Measurements from ENCODE around the gene WFIKKN2. TPM values are rescaled to one million over a fixed set of nuclear protein-coding genes. Genes with fewer than 3 reads are reported as not detected.

Gene WFIKKN2
- total RNA-seq, 1 donor from 2014 or later = 0.07 TPM

DNA sequence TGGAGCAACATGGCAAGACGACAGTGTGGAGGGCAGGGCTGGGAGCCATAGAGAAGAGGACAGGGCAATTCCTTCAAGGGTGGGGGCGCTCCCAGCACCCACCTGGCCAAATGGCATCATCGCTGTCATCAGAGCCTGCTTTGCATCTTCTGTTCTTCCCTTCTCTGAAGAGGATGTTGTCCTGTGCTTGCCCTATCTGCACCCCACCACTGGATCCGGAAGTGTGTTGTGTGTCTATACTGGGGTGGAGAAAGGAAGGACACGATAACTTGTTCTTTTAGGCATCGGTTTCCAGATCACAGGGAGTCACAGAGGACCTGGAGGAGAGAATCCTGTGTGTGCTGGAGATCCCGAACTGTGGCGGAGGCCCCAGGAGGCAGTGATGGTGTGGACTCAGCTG lies 42.4 kb upstream of the WFIKKN2 start:
- Histone ChIP-seq H4K20me1 (ENCODE audit: insufficient read depth, low read length) (no peaks in the 10 kb centered on the region), H3K9ac (ENCODE audit: low read length) (no peak overlapping the region), H3K9me3 (ENCODE audit: insufficient read depth, low read depth, low read length) (no peaks in the 10 kb centered on the region), H3K4me3 (ENCODE audit: insufficient read depth, low read depth, low read length) (no peak overlapping the region), H3K4me1 (ENCODE audit: insufficient read depth, low read length) (no peaks in the 10 kb centered on the region), H3K36me3 (ENCODE audit: insufficient read depth, low read length) (no peaks in the 10 kb centered on the region), H3K4me2 (ENCODE audit: low read length) (no peak overlapping the region), H3K79me2 (ENCODE audit: insufficient read depth, low read length) (no peaks in the 10 kb centered on the region), H3K27me3 (ENCODE audit: insufficient read depth, low read length) (no peaks in the 10 kb centered on the region), H2AFZ (ENCODE audit: low read depth, low read length) (no peak overlapping the region), H3K27ac (ENCODE audit: low read depth, low read length) (no peak overlapping the region)
- no peak for FAIRE-seq
- no peaks in the 10 kb centered on the region for H3K9me3 Mint-ChIP-seq (ENCODE audit: unreplicated experiment)
- H3K4me3 Mint-ChIP-seq (ENCODE audit: unreplicated experiment) = no peak overlapping the region
- no peak for TF ChIP-seq EZH2 (IDR thresholded peaks at IDR 0.05; ENCODE audit: insufficient read depth, low read length)
- TF ChIP-seq, protein P1, sequence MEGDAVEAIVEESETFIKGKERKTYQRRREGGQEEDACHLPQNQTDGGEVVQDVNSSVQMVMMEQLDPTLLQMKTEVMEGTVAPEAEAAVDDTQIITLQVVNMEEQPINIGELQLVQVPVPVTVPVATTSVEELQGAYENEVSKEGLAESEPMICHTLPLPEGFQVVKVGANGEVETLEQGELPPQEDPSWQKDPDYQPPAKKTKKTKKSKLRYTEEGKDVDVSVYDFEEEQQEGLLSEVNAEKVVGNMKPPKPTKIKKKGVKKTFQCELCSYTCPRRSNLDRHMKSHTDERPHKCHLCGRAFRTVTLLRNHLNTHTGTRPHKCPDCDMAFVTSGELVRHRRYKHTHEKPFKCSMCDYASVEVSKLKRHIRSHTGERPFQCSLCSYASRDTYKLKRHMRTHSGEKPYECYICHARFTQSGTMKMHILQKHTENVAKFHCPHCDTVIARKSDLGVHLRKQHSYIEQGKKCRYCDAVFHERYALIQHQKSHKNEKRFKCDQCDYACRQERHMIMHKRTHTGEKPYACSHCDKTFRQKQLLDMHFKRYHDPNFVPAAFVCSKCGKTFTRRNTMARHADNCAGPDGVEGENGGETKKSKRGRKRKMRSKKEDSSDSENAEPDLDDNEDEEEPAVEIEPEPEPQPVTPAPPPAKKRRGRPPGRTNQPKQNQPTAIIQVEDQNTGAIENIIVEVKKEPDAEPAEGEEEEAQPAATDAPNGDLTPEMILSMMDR (IDR thresholded peaks at IDR 0.05; ENCODE audit: insufficient read depth, low read depth, low read length) = no peak
- no peak for DNase-seq (ENCODE audit: low read depth)
- no peaks in the 10 kb centered on the region for H3K36me3 Mint-ChIP-seq (ENCODE audit: low read depth, unreplicated experiment)
- no peak overlapping the region for H3K27ac Mint-ChIP-seq (ENCODE audit: unreplicated experiment)
- H3K4me1 Mint-ChIP-seq (ENCODE audit: low read depth, unreplicated experiment) = peaks cover 16% of the 10 kb centered on the region
- peaks cover 2% of the 10 kb centered on the region for H3K27me3 Mint-ChIP-seq (ENCODE audit: low read depth, unreplicated experiment)

DNA sequence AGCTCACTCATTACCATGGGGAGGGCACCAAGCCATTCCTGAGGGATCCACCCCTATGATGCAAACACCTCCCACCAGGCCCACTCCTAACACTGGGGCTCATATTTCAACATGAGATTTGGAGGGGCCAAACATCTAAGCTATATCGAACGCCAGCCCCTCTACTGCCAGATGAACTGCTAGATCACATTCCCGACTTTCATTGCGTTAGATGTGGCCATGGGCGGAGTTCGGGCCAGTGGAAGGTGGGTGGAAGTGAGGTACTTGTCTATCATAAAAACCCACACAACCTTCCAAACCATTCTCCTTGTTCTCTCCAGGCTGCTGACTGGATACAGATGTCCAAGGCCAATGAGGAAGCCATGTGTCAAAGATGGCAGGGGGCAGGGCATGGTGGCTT lies 41.0 kb upstream of the WFIKKN2 start:
- Mint-ChIP-seq H3K4me3 (ENCODE audit: unreplicated experiment) (no peak overlapping the region), H3K9me3 (ENCODE audit: unreplicated experiment) (no peaks in the 10 kb centered on the region), H3K27me3 (ENCODE audit: low read depth, unreplicated experiment) (peaks cover 2% of the 10 kb centered on the region), H3K36me3 (ENCODE audit: low read depth, unreplicated experiment) (no peaks in the 10 kb centered on the region), H3K27ac (ENCODE audit: unreplicated experiment) (no peak overlapping the region), H3K4me1 (ENCODE audit: low read depth, unreplicated experiment) (peaks cover 15% of the 10 kb centered on the region)
- Histone ChIP-seq H3K9me3 (ENCODE audit: insufficient read depth, low read depth, low read length) (no peaks in the 10 kb centered on the region), H3K4me1 (ENCODE audit: insufficient read depth, low read length) (no peaks in the 10 kb centered on the region), H3K9ac (ENCODE audit: low read length) (no peak overlapping the region), H3K4me2 (ENCODE audit: low read length) (no peak overlapping the region), H4K20me1 (ENCODE audit: insufficient read depth, low read length) (no peaks in the 10 kb centered on the region), H3K4me3 (ENCODE audit: insufficient read depth, low read depth, low read length) (no peak overlapping the region), H3K79me2 (ENCODE audit: insufficient read depth, low read length) (no peaks in the 10 kb centered on the region), H3K27ac (ENCODE audit: low read depth, low read length) (no peak overlapping the region), H3K27me3 (ENCODE audit: insufficient read depth, low read length) (no peaks in the 10 kb centered on the region), H2AFZ (ENCODE audit: low read depth, low read length) (no peak overlapping the region), H3K36me3 (ENCODE audit: insufficient read depth, low read length) (no peaks in the 10 kb centered on the region)
- DNase-seq (ENCODE audit: low read depth) (no peak), FAIRE-seq (no peak)
- TF ChIP-seq EZH2 (IDR thresholded peaks at IDR 0.05; ENCODE audit: insufficient read depth, low read length) = no peak
- TF ChIP-seq, protein P1 (IDR thresholded peaks at IDR 0.05; ENCODE audit: insufficient read depth, low read depth, low read length) = no peak

DNA sequence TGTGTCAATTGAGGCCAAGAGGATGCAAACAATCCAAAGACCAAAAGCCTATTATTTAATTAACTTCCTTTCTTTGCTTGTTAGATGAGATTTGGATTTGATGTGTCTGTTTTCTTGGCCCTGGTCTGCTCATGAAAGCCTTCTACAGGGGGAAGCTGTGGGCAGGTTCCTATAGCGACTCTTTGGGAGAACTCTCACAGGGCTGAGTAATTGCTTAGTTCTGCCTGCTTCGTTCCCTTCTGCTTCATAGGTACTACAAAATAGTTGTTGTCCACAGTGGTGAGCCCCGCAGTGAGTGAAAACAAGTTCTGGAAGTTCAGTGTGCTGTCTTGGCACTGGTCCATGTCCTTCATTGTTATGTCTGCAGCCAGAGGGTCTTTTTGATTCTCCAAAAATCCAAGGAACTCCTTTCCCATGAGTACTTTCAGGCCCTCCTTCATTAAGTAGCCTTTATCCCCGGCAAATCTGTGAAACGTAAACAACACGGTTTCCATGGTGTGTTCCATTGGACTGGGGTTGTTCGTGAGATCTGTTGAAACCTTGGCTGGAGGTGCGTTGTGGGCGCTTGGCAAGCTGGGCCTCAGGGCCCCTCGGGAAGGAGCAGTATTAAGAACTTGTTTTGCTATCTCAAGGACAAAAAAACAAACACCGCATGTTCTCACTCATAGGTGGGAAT lies 38.1 kb upstream of the WFIKKN2 start:
- Histone ChIP-seq H3K79me2 (ENCODE audit: insufficient read depth, low read length) (no peaks in the 10 kb centered on the region), H3K27ac (ENCODE audit: low read depth, low read length) (no peak overlapping the region), H4K20me1 (ENCODE audit: insufficient read depth, low read length) (no peaks in the 10 kb centered on the region), H3K9me3 (ENCODE audit: insufficient read depth, low read depth, low read length) (no peaks in the 10 kb centered on the region), H3K9ac (ENCODE audit: low read length) (no peak overlapping the region), H3K4me3 (ENCODE audit: insufficient read depth, low read depth, low read length) (no peak overlapping the region), H3K36me3 (ENCODE audit: insufficient read depth, low read length) (no peaks in the 10 kb centered on the region), H3K27me3 (ENCODE audit: insufficient read depth, low read length) (no peaks in the 10 kb centered on the region), H3K4me2 (ENCODE audit: low read length) (no peak overlapping the region), H2AFZ (ENCODE audit: low read depth, low read length) (no peak overlapping the region), H3K4me1 (ENCODE audit: insufficient read depth, low read length) (no peaks in the 10 kb centered on the region)
- DNase-seq (ENCODE audit: low read depth) = no peak
- Mint-ChIP-seq H3K36me3 (ENCODE audit: low read depth, unreplicated experiment) (no peaks in the 10 kb centered on the region), H3K27me3 (ENCODE audit: low read depth, unreplicated experiment) (peaks cover 15% of the 10 kb centered on the region), H3K27ac (ENCODE audit: unreplicated experiment) (no peak overlapping the region), H3K9me3 (ENCODE audit: unreplicated experiment) (peaks cover 3% of the 10 kb centered on the region), H3K4me3 (ENCODE audit: unreplicated experiment) (no peak overlapping the region), H3K4me1 (ENCODE audit: low read depth, unreplicated experiment) (peaks cover 9% of the 10 kb centered on the region)
- TF ChIP-seq, protein P1 (IDR thresholded peaks at IDR 0.05; ENCODE audit: insufficient read depth, low read depth, low read length) = no peak
- TF ChIP-seq EZH2 (IDR thresholded peaks at IDR 0.05; ENCODE audit: insufficient read depth, low read length) = no peak
- no peak for FAIRE-seq
